HG02610 (cell line): ENCODE results near the gene ISG15.
"Not testable (repeated sequence)": the region's sequence is repeated elsewhere in the genome, so short reads cannot be mapped to it uniquely, and the experiment has no call there.

Experiments
- ATAC-seq: cut with Tn5 transposase; IDR thresholded peaks from one replicate; pipeline ENCODE4 v1.9.1; 2021; ENCODE audit warnings: mild to moderate bottlenecking, moderate library complexity; ENCODE audit not compliant: unreplicated experiment

ISG15 gene

GRCh38 chr1:1010131-1010530, 3.2 kb upstream of the ISG15 start:
- not testable (repeated sequence) for ATAC-seq

- no peak for ATAC-seq
Measured at GRCh38 chr1:1011396-1011949, 1.8 kb upstream of the ISG15 start.

GRCh38 chr1:1012736-1013104, 577 bp upstream of the ISG15 start:
- not testable (repeated sequence) for ATAC-seq

GRCh38 chr1:1013922-1014648, 788 bp downstream of the ISG15 start:
- no peak for ATAC-seq

GRCh38 chr1:1014799-1015681, 1.7 kb downstream of the ISG15 start:
- no peak for ATAC-seq

- ATAC-seq: not testable (repeated sequence)
Measured at GRCh38 chr1:1017397-1018320, 4.4 kb downstream of the ISG15 start.

- not testable (repeated sequence) for ATAC-seq
Measured at GRCh38 chr1:1018321-1018685, 5.0 kb downstream of the ISG15 start.

GRCh38 chr1:1019122-1019999, 6.1 kb downstream of the ISG15 start:
- peak; percentile 60 for ATAC-seq

- ATAC-seq: peak; percentile 16
Measured at GRCh38 chr1:1020000-1020404, 6.7 kb downstream of the ISG15 start, which contains the start of gene AGRN. Gene AGRN (plus strand): TSS chr1:1020120. CDS start chr1:1020173, 53 bp downstream.

- ATAC-seq: no peak
Measured at GRCh38 chr1:1020415-1021009, 7.2 kb downstream of the ISG15 start.

- no peak for ATAC-seq
Measured at GRCh38 chr1:1021010-1021919, 8.0 kb downstream of the ISG15 start.

GRCh38 chr1:1021920-1022259, 8.6 kb downstream of the ISG15 start:
- ATAC-seq: no peak

GRCh38 chr1:1022302-1023009, 9.2 kb downstream of the ISG15 start:
- no peak for ATAC-seq

GRCh38 chr1:1023700-1024099, 10.4 kb downstream of the ISG15 start:
- no peak for ATAC-seq

- ATAC-seq: no peak
Measured at GRCh38 chr1:1024149-1024770, 11.0 kb downstream of the ISG15 start.

- ATAC-seq: no peak
Measured at GRCh38 chr1:1024771-1025699, 11.7 kb downstream of the ISG15 start.
